ENCODE data around the gene RPS21.

The RPS21 gene

DNA sequence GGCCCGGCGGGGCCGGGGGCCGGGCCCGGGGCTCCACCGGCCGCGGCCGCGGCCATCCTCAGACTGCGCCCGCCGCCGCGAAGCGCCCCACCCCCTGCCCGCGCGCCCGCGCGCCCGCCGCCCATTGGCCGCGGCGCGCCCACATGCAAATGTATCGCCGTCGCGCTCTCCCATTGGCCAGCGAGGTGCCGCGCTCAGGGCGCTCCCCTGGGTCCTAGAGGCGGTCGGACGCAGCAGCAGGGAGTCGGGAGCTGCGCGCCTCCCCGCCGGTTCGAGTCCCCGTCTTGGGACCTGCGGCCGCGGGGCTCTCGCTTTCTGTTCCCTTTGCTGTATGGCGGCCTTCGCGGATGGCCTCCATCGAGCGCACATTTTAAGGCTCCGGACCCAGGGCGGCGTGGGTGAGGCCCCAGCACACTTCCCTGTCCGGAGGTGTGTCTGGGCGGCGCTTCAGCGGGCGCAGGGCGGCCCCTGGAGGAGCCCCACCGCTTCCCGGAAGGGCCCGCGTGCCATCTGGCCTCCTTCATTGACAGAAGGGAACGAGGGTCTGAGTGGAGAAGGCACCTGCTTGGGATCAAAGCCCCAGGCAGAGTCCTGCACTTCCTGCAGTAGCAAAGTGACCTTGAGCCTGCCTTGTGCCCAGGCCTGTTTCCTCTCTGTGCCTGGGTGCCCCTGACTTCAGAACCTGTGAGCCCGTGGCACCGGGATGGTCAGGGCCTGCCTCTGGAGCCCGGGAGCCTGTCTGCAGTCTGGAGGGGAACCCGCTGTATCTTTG, 20.5 kb downstream of the RPS21 start, which contains the start of gene CABLES2:
Gene CABLES2, minus strand, starts transcription at position 65 of the 772 bp plus-strand sequence. Its CDS starts 9 bp downstream, at position 56.
- peak; percentile 67 for DNase-seq (ENCODE audit: low read depth)
- H3K4me3 ChIP-seq (ENCODE audit: control insufficient read depth, low read depth, low read length): peak within 1 kb of the TSS; percentile 52
- TF ChIP-seq, protein P1, sequence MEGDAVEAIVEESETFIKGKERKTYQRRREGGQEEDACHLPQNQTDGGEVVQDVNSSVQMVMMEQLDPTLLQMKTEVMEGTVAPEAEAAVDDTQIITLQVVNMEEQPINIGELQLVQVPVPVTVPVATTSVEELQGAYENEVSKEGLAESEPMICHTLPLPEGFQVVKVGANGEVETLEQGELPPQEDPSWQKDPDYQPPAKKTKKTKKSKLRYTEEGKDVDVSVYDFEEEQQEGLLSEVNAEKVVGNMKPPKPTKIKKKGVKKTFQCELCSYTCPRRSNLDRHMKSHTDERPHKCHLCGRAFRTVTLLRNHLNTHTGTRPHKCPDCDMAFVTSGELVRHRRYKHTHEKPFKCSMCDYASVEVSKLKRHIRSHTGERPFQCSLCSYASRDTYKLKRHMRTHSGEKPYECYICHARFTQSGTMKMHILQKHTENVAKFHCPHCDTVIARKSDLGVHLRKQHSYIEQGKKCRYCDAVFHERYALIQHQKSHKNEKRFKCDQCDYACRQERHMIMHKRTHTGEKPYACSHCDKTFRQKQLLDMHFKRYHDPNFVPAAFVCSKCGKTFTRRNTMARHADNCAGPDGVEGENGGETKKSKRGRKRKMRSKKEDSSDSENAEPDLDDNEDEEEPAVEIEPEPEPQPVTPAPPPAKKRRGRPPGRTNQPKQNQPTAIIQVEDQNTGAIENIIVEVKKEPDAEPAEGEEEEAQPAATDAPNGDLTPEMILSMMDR (IDR thresholded peaks at IDR 0.05; ENCODE audit: control insufficient read depth, insufficient read depth, low read depth, low read length, missing control alignments): no peak

DNA sequence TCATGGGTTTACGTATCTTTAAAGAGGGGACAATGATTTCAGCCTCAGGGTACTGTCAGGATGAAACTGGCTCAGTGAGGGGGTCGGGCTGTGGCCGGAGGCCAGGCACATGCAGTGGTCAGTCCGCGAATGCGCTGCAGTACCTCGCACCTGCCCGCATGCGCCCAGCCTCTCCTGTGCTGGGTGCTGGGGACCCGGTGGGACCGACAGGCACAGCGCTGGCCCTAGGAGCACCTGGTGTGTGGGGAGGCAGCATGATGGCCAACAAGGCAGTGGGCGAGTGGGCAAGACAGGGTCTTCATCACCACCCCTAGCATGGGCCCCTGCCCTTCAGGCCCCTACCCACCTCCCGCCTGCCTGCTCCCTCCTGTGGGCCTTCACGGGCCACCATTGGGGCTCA, 21.2 kb downstream of the RPS21 start:
- no peak overlapping the region for H3K4me3 ChIP-seq (ENCODE audit: control insufficient read depth, low read depth, low read length)
- TF ChIP-seq, protein P1 (IDR thresholded peaks at IDR 0.05; ENCODE audit: control insufficient read depth, insufficient read depth, low read depth, low read length, missing control alignments): no peak
- no peak for DNase-seq (ENCODE audit: low read depth)

DNA sequence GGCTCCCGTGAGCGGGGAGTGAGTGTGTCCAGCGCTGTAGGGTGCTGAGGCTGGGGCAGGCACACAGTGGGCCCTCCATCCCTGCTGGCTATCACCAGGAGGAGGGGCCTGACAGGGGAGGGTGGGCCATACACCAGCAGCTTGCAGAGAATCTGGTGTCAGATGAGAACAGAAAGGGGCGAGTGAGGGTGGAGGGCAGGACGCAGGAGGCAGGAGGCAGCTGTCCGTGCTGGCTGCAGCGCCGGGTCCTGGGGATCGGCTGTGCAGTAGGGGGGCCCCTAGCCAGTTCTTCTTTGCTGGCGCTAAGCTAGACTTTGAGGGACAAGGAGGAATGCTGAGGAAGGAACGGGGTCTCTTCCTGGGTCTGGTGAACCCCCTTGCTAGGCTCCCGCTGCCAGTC, 21.7 kb downstream of the RPS21 start:
- no peak overlapping the region for H3K4me3 ChIP-seq (ENCODE audit: control insufficient read depth, low read depth, low read length)
- TF ChIP-seq, protein P1 (IDR thresholded peaks at IDR 0.05; ENCODE audit: control insufficient read depth, insufficient read depth, low read depth, low read length, missing control alignments): no peak
- DNase-seq (ENCODE audit: low read depth): no peak

DNA sequence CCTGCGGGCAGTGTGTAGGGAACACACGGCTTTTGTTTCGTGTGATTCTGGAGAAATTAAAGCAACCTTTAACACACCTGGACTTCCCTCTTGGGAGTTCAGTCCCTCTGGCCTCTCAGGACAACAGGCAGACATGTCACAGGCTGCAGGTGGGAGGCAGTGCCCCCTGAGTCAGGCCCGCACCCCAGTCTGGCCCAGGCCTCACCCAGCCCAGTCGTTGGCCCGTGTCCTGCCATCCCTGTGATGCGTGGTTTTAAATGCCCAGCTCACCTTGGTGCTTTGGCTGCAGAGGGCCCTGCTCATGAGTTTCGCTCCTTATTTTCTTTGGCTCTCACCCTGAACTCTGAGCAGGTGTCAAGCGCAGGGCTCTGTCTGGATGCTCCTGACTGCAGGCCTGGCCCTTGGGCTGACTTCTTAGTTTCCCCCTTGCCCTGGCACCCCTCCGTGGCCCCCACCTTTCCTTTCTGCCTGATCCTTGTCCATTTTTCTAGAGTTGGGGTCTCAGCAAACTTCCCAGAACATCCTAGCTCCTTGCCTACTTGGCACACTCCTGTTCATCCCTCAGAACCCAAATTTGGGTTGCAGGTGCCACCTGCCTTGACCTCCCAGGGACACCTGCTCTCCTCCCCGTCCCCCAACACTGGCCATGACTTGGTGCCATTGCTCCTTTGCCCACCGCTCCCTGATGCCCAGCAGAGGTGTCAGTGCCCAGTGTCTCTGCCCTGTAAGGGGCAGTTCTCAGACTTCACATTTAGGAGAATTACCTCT, 22.4 kb downstream of the RPS21 start:
- H3K4me3 ChIP-seq (ENCODE audit: control insufficient read depth, low read depth, low read length): no peak overlapping the region
- no peak for DNase-seq (ENCODE audit: low read depth)
- TF ChIP-seq, protein P1 (IDR thresholded peaks at IDR 0.05; ENCODE audit: control insufficient read depth, insufficient read depth, low read depth, low read length, missing control alignments): no peak

- H3K4me3 ChIP-seq (ENCODE audit: control insufficient read depth, low read depth, low read length): no peak overlapping the region
- no peak for DNase-seq (ENCODE audit: low read depth)
- TF ChIP-seq, protein P1 (IDR thresholded peaks at IDR 0.05; ENCODE audit: control insufficient read depth, insufficient read depth, low read depth, low read length, missing control alignments): peak; percentile 51
Measured at GRCh38 chr20:62409931-62410745, 23.2 kb downstream of the RPS21 start.

All from AG09309 (cell line).